GM12875 (cell line): ENCODE results near the gene NDUFB11.

Experiments
- H3K4me3 ChIP-seq: one replicate; pipeline ENCODE4 v1.5.1; 2011; ENCODE audit warnings: low read depth, low read length, control low read depth
- TF ChIP-seq, protein P1 (sequence below): IDR thresholded peaks from 2 replicates; pipeline ENCODE4 v1.5.1; 2011; ENCODE audit warnings: low read depth, mild to moderate bottlenecking, control low read depth, inconsistent platforms, low read length, moderate library complexity, borderline replicate concordance; ENCODE audit not compliant: insufficient read depth

Gene NDUFB11

DNA sequence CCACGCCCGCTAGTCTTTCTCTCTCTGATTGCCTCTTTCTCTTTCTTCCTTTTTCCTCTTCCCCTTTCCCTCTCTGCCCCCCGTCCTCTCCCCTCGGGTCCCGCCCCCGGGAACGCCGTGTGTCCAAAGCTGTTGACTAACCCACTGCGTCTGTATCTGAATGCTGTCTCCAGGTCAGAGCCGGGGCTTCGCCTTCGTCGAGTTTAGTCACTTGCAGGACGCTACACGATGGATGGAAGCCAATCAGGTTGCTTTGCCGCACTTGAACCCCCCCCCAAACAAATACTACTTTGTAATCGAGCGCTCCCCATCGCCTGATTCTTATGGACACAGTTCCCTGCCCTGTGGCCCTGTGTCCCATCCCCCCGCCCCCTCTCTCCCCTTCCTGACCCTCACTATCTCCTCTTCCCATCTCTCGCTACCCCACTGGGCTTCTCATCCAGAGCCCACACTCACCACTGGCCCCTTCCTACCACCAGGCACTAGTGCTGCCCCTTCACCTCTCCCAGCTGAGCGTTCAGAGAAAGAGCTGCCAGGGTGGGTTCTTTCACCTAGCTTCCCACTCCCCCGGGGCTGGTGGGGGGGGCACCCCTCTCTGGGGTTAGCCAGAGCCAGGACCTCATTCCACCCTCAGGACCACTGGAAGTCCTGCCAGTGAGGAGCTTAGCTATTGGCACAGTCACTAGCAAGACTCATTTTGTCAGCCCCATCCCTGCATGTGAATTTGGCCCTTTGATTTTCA is 30.5 kb upstream of the NDUFB11 start:
- H3K4me3 ChIP-seq: no peak overlapping the region
- TF ChIP-seq, protein P1, sequence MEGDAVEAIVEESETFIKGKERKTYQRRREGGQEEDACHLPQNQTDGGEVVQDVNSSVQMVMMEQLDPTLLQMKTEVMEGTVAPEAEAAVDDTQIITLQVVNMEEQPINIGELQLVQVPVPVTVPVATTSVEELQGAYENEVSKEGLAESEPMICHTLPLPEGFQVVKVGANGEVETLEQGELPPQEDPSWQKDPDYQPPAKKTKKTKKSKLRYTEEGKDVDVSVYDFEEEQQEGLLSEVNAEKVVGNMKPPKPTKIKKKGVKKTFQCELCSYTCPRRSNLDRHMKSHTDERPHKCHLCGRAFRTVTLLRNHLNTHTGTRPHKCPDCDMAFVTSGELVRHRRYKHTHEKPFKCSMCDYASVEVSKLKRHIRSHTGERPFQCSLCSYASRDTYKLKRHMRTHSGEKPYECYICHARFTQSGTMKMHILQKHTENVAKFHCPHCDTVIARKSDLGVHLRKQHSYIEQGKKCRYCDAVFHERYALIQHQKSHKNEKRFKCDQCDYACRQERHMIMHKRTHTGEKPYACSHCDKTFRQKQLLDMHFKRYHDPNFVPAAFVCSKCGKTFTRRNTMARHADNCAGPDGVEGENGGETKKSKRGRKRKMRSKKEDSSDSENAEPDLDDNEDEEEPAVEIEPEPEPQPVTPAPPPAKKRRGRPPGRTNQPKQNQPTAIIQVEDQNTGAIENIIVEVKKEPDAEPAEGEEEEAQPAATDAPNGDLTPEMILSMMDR: no peak

DNA sequence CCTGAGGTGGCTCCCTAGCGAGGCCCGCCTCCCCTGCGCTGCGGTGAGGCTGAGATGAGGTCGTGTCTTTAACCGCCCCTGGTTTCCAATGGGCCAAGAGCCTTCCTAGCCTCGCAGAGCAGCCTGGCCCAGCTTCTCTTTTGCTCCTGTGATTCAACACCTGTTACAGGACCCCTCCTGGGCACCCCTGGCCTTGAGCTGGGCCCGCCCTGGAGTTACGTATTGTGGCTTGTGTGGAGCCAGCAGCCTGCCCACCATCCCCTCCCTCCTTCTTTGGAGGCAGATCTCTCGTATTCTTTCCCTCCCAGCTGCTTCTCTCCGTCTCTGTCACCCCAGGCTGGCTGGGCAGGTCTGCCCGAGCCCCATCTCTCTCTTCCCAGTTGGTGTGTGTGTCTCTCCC is 29.9 kb upstream of the NDUFB11 start:
- TF ChIP-seq, protein P1: no peak

DNA sequence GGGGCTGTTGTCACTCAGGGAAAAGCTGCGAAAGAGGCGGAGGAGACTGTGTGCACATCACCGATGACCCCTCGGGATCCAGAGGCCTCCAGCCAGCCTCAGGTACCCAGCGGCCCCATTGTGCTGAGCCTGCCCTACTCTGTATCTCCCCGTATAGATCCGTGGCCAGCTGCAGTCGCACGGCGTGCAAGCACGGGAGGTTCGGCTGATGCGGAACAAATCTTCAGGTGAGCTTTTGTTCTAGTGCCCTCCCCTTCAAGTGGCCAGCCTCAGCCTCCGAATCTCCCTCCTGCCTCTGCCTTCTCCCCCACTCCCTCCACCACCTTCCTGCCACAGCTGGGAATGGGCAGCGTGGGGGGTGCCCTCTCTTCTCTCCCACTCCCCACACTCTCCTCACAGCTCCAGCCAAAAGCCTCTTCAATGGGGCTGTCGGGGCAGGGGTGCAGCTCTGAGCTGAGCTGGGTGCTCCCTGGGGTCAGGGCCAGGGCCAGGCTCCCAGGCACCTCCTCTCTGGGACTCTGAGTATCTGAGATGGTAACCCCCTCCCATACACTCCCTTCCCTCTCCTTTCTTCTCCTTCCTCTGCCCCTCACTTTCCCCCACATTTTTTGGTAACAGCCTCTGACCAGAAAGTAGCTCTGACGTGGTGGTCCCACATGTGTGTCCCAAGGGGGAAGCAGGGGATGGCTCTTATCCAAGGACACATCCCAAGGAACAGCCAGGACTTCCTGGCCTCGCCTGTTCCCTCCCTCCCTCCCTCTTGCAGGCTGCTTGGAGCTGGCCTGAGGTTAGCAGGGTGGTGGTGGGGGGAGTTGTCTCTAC is 28.7 kb upstream of the NDUFB11 start:
- H3K4me3 ChIP-seq: no peak overlapping the region
- TF ChIP-seq, protein P1: no peak

More for the DNA sequence above, 29.9 kb upstream of the NDUFB11 start:
- H3K4me3 ChIP-seq: no peak overlapping the region

DNA sequence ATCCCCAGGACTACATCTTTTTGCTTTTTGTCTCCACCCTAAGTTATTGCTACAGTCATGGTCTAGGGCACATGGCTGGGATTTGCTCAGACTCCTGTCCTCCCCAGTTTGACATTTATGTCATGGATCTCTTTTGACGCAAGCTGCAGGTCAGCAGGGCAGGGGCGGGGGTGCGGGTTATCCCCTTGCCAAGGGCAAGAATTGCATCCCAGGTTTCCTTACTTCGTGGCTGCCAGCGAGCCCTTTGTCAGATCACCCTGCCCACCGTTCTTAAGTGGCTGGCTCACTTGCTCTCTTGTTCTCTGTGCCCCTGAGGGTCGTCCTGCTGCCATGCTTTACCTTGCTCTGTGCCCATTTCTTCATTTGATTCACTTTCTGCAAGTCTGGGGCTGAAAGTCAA is 28.0 kb upstream of the NDUFB11 start:
- no peak overlapping the region for H3K4me3 ChIP-seq
- TF ChIP-seq, protein P1: no peak

DNA sequence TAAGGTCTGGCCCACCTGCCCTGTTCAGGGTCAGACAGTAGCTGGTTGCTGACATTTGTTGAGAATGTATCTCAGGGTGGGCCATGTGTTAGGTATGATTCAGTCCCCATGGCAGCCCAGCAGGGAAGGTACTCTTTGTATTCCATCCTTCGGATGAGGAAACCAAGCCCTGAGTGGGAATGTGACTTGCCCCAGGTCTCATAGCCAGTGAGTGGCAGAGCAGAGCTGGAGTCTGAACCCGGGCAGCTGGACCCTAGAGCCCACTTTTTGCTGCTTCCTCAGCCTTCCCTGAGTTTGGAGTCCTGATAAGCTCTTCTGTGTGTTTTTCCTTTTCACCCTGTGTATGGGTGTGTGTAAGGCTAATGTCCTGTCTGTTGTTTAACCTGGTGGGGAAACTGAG is 27.5 kb upstream of the NDUFB11 start:
- no peak overlapping the region for H3K4me3 ChIP-seq
- TF ChIP-seq, protein P1: no peak

DNA sequence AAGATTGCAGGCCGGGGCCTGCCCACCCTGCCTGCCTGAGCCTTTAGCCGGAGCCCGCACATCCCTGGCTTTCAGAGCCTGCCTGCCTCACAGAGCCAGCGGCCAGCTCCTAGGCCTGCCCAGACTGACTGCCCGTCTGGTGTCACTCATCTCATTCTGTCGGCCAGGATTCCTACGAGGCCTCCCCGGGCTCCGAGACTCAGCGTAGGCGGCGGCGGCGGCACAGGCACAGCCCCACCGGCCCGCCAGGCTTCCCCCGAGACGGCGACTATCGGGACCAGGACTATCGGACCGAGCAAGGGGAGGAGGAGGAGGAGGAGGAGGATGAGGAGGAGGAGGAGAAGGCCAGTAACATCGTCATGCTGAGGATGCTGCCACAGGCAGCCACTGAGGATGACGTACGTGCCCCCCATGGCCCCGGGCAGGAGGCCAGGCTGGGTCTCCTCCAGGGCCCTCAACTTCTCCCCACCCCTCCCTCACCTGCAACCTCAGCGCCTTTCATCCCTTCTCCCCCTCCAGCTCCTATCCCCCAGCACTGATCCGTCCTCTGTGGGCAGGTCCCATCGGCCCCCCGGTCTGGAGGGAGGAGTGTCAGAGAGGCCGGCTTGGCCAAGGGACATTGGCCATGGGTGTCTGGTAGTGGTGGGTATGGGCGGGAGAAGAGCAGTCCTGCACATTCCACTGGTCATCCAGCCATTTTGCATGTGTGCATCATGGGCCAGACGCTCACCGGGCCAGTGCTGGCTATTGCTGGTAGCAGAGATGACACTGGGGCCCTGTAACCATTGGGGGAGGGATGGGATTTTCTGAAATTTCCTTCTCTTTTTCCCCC is 26.6 kb upstream of the NDUFB11 start:
- H3K4me3 ChIP-seq: no peak overlapping the region
- TF ChIP-seq, protein P1: no peak
